Activated CD8-positive, alpha-beta T cell treated with anti-CD3 and anti-CD28 coated beads for 36 hours (primary cell): Measurements from ENCODE around the gene KRT10. TPM values are rescaled to one million over a fixed set of nuclear protein-coding genes. Genes with fewer than 3 reads are reported as not detected.

Source experiments
- ATAC-seq: fragments of 200-7000 bp; cut with Tn5 transposase; one replicate; pipeline ENCODE4 v1.10.0; 2021; ENCODE audit warnings: mild to moderate bottlenecking, moderate library complexity
- CTCF ChIA-PET: fragments of 350-600 bp; sonication (Branson Sonifier 250); formaldehyde crosslinking; loops from one replicate; lab custom pipeline; 2021; ENCODE audit warnings: antibody characterized with exemption; lab: Charles Lee
- POLR2A ChIA-PET: fragments of 350-600 bp; sonication (Branson Sonifier 250); formaldehyde crosslinking; loops from one replicate; lab custom pipeline; 2021; ENCODE audit warnings: antibody characterized with exemption; lab: Charles Lee
- DNase-seq: peaks from one replicate; pipeline ENCODE4 v3.0.0-alpha.2; 2020
- H3K27ac Mint-ChIP-seq: one replicate; pipeline ENCODE4 v1.8.0; 2021; ENCODE audit warnings: mild to moderate bottlenecking, mixed read lengths
- H3K27me3 Mint-ChIP-seq: one replicate; pipeline ENCODE4 v1.8.0; 2021; ENCODE audit warnings: mixed read lengths
- H3K36me3 Mint-ChIP-seq: one replicate; pipeline ENCODE4 v1.8.0; 2021; ENCODE audit warnings: low read depth, mixed read lengths
- H3K4me1 Mint-ChIP-seq: one replicate; pipeline ENCODE4 v1.8.0; 2021; ENCODE audit warnings: low read depth, mixed read lengths
- H3K4me3 Mint-ChIP-seq: one replicate; pipeline ENCODE4 v1.8.0; 2021; ENCODE audit warnings: mild to moderate bottlenecking, moderate library complexity, mixed read lengths
- H3K9me3 Mint-ChIP-seq: one replicate; pipeline ENCODE4 v1.8.0; 2021; ENCODE audit warnings: mixed read lengths
- CTCF ChIP-seq: fragments of 200-600 bp; IDR thresholded peaks from one replicate; pipeline ENCODE4 v1.8.0; 2022; ENCODE audit warnings: antibody characterized with exemption, mild to moderate bottlenecking
- intact Hi-C: fragments of 100-400 bp; cut with micrococcal nuclease; formaldehyde crosslinking; loops from one replicate; pipeline ENCODE4 v1.10.0; 2022
- total RNA-seq, 2 experiments: library from RNA; stranded (reverse); gene quantifications; one replicate each; pipeline ENCODE4 v1.2.3, GENCODE V29; 2021

KRT10 gene
- total RNA-seq, 2 experiments from 2014 or later = 26.9 to 31.3 TPM

DNA sequence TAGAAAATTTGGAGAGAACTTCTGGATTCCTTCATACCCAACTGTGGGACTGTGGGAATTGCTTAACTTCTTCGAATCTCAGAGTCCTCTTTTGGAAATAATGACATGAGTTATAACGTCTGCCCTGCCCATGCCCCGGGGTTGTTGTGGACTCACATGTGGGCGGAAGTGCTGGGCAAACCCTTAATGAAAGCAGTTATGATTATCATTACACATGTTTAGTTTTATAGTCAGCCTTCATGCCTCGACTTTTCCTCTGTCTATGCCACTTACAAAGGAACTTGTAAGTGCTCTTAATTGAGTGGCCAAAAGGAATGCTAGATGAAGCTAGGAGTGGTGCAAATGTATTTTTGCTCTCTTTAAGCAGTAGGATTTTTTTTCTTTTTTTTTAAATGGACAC, 44.0 kb downstream of the KRT10 start:
- H3K9me3 Mint-ChIP-seq = no peaks in the 10 kb centered on the region

GRCh38 chr17:40777971-40778370, 44.4 kb downstream of the KRT10 start:
- no peak overlapping the region for H3K4me3 Mint-ChIP-seq
- ATAC-seq (no peak), DNase-seq (no peak)
- H3K4me1 Mint-ChIP-seq = no peaks in the 10 kb centered on the region
- no peak overlapping the region for H3K27ac Mint-ChIP-seq
- ChIA-PET POLR2A (no interaction called here), CTCF (no interaction called here)
- H3K27me3 Mint-ChIP-seq = peaks cover 43% of the 10 kb centered on the region
- intact Hi-C loops = no loop called here
- no peaks in the 10 kb centered on the region for H3K36me3 Mint-ChIP-seq
- no peak for TF ChIP-seq CTCF
- no peaks in the 10 kb centered on the region for H3K9me3 Mint-ChIP-seq

More for the DNA sequence above, 44.0 kb downstream of the KRT10 start:
- no peaks in the 10 kb centered on the region for H3K36me3 Mint-ChIP-seq
- H3K27ac Mint-ChIP-seq = no peak overlapping the region
- POLR2A ChIA-PET = no interaction called here
- TF ChIP-seq CTCF = no peak
- intact Hi-C loops = no loop called here
- H3K4me1 Mint-ChIP-seq = no peaks in the 10 kb centered on the region
- CTCF ChIA-PET = interaction anchor here (1.2 kb wide), 1 partner anchor 13 kb away, joined by 3 read pairs; no protein-coding TSS in a partner anchor
- no peak overlapping the region for H3K4me3 Mint-ChIP-seq
- no peak for ATAC-seq
- peaks cover 41% of the 10 kb centered on the region for H3K27me3 Mint-ChIP-seq
- DNase-seq = no peak

DNA sequence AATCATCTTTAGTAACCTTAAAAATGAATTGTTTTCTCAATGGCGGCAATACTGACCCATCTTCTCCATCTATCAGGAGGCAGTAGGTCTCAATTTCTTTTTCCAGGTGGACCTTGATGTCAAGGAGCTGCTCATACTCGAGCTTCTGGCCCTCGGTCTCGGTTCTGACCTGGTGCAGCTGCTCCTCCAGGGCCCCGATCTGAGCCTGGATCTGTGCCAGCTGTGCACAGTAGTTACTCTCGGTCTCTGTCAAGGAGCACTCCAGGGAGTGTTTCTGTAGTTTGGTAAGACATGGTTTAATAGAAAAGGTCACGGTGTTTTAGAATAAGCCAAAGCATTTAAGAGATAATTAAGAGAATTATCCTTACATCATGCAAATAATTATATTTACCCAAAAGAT, 45.0 kb downstream of the KRT10 start:
- POLR2A ChIA-PET = no interaction called here
- no peaks in the 10 kb centered on the region for H3K36me3 Mint-ChIP-seq
- peaks cover 45% of the 10 kb centered on the region for H3K27me3 Mint-ChIP-seq
- H3K4me1 Mint-ChIP-seq = no peaks in the 10 kb centered on the region
- CTCF ChIA-PET = no interaction called here
- DNase-seq (no peak), ATAC-seq (no peak)
- H3K4me3 Mint-ChIP-seq = no peak overlapping the region
- no peak overlapping the region for H3K27ac Mint-ChIP-seq
- no peaks in the 10 kb centered on the region for H3K9me3 Mint-ChIP-seq
- no peak for TF ChIP-seq CTCF
- intact Hi-C loops = no loop called here

- ChIA-PET POLR2A (no interaction called here), CTCF (no interaction called here)
- Mint-ChIP-seq H3K27me3 (peaks cover 48% of the 10 kb centered on the region), H3K9me3 (no peaks in the 10 kb centered on the region), H3K27ac (no peak overlapping the region), H3K4me1 (no peaks in the 10 kb centered on the region), H3K4me3 (no peak overlapping the region), H3K36me3 (no peaks in the 10 kb centered on the region)
- ATAC-seq (no peak), DNase-seq (no peak)
- TF ChIP-seq CTCF = no peak
- intact Hi-C loops = no loop called here
Observed at GRCh38 chr17:40775945-40776344, 46.5 kb downstream of the KRT10 start.

DNA sequence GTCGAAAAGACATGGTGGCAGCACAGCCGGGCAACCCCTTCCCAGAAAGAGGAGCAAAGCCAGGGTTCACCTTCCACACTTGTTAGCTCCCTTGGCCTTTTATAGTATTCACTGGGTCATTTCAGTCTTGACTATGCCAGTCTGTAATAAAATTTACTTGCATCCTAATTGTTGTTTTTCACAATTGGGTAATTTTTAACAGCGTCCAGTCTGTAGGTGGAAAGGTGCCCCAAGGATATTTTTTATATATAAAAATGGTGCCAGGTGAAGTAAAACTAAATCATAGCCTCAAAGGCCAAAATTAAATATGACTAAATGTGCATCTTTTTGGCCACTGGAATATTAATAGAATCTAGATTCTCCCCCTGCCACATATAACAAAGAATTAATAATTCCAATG, 50.3 kb downstream of the KRT10 start, which contains the start of gene KRT26:
TSS of gene KRT26 (minus strand) at position 101 of the 400 bp plus-strand sequence. CDS start at position 13, 88 bp downstream.
- ATAC-seq = no peak
- no peak for DNase-seq
- CTCF ChIA-PET = no interaction called here
- Mint-ChIP-seq H3K27me3 (peaks cover 29% of the 10 kb centered on the region), H3K27ac (no peak within 1 kb of the TSS), H3K4me1 (no peaks in the 10 kb centered on the region), H3K9me3 (no peaks in the 10 kb centered on the region), H3K4me3 (no peak within 1 kb of the TSS), H3K36me3 (no peaks in the 10 kb centered on the region)
- TF ChIP-seq CTCF = no peak
- intact Hi-C loops = no loop called here
- POLR2A ChIA-PET = no interaction called here

Other genes with a start within 250 kb of the KRT10 start
- gene SMARCE1, start 174.8 kb downstream of the KRT10 start, total RNA-seq = 10 to 100 TPM; 87.8 to 92.5 TPM
- not detected for gene KRT222, start 157.4 kb downstream of the KRT10 start, total RNA-seq
- gene KRT24, start 118.9 kb downstream of the KRT10 start, total RNA-seq = not detected
- not detected for gene KRT25, start 67.3 kb downstream of the KRT10 start, total RNA-seq
- not detected for gene KRT26, start 50.4 kb downstream of the KRT10 start, total RNA-seq
- gene KRT27, start 40.1 kb downstream of the KRT10 start, total RNA-seq = not detected
- not detected for gene KRT28, start 22.7 kb downstream of the KRT10 start, total RNA-seq
- not detected for gene KRT12, start 44.6 kb upstream of the KRT10 start, total RNA-seq
- not detected for gene KRT20, start 62.6 kb upstream of the KRT10 start, total RNA-seq
- gene KRT23, start 115.0 kb upstream of the KRT10 start, total RNA-seq = not detected
- not detected for gene KRT39, start 144.3 kb upstream of the KRT10 start, total RNA-seq
- gene KRT40, start 161.7 kb upstream of the KRT10 start, total RNA-seq = not detected
- gene KRTAP3-3, start 171.6 kb upstream of the KRT10 start, total RNA-seq = not detected
- not detected for gene KRTAP3-2, start 177.3 kb upstream of the KRT10 start, total RNA-seq
- not detected for gene KRTAP3-1, start 186.5 kb upstream of the KRT10 start, total RNA-seq
- gene KRTAP1-5, start 204.6 kb upstream of the KRT10 start, total RNA-seq = not detected
- not detected for gene KRTAP1-4, start 207.6 kb upstream of the KRT10 start, total RNA-seq
- not detected for gene KRTAP1-3, start 212.3 kb upstream of the KRT10 start, total RNA-seq
- not detected for gene KRTAP1-1, start 218.8 kb upstream of the KRT10 start, total RNA-seq
- not detected for gene KRTAP2-1, start 224.7 kb upstream of the KRT10 start, total RNA-seq
- gene KRTAP2-2, start 232.6 kb upstream of the KRT10 start, total RNA-seq = not detected
- not detected for gene KRTAP2-3, start 237.5 kb upstream of the KRT10 start, total RNA-seq
- gene KRTAP2-4, start 243.3 kb upstream of the KRT10 start, total RNA-seq = not detected